ENCODE data around the gene STT3A.

DNA sequence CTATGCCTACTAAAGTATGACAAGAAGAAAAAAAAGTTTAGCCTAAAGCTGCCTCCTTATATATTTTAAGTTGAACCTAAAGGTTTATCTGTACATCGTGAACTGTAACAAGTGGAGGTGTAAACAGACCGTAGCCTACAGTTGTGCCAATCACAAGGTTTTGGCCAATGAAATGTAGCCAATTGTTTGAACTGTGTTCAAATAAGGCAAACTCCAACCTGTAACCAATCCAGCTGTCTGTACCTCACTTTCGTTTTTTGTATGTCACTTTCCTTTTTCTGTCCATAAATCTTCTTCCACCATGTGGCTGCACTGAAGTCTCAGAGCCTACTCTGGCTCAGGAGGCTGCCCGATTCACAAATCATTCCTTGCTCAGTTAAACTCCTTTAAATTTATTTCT, 30.2 kb upstream of the STT3A start:
- no peak for TF ChIP-seq EZH2 (IDR thresholded peaks at IDR 0.05; ENCODE audit: low read depth, unreplicated experiment)
- TF ChIP-seq POLR2AphosphoS5 (IDR thresholded peaks at IDR 0.05; ENCODE audit: low read depth) = no peak
- TF ChIP-seq, protein P1, sequence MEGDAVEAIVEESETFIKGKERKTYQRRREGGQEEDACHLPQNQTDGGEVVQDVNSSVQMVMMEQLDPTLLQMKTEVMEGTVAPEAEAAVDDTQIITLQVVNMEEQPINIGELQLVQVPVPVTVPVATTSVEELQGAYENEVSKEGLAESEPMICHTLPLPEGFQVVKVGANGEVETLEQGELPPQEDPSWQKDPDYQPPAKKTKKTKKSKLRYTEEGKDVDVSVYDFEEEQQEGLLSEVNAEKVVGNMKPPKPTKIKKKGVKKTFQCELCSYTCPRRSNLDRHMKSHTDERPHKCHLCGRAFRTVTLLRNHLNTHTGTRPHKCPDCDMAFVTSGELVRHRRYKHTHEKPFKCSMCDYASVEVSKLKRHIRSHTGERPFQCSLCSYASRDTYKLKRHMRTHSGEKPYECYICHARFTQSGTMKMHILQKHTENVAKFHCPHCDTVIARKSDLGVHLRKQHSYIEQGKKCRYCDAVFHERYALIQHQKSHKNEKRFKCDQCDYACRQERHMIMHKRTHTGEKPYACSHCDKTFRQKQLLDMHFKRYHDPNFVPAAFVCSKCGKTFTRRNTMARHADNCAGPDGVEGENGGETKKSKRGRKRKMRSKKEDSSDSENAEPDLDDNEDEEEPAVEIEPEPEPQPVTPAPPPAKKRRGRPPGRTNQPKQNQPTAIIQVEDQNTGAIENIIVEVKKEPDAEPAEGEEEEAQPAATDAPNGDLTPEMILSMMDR (conservative IDR thresholded peaks at IDR 0.05; ENCODE audit: low read depth in 2 of 2) = no peak
- TF ChIP-seq ETS1 (IDR thresholded peaks at IDR 0.05) = no peak
- TF ChIP-seq EZH2phosphoT487 (IDR thresholded peaks at IDR 0.05; ENCODE audit: unreplicated experiment) = no peak
- no peak for TF ChIP-seq NANOG (IDR thresholded peaks at IDR 0.05; ENCODE audit: borderline replicate concordance)

Data from GM23338 (cell line).